LoVo (cell line): Measurements from ENCODE around the gene SDS.
A peak's percentile ranks its signal among the peaks of the same experiment; 100 is the strongest.

Experiments used
- DNase-seq: peaks from one replicate; pipeline ENCODE4 v3.0.0-alpha.2; 2016; ENCODE audit warnings: low spot score

Gene SDS

GRCh38 chr12:113403435-113404415 is at the start of gene SDS:
TSS of gene SDS (minus strand) at chr12:113403887. CDS start at chr12:113399708, 4,179 bp downstream.
- DNase-seq: no peak

GRCh38 chr12:113453330-113453729 is 49.6 kb upstream of the SDS start:
- no peak for DNase-seq

- no peak for DNase-seq
Measured at GRCh38 chr12:113452458-113452857, 48.8 kb upstream of the SDS start.

- DNase-seq: no peak
Measured at GRCh38 chr12:113449839-113450238, 46.2 kb upstream of the SDS start.

- DNase-seq: no peak
Measured at GRCh38 chr12:113449299-113449698, 45.6 kb upstream of the SDS start.

GRCh38 chr12:113448873-113449272 is 45.2 kb upstream of the SDS start:
- no peak for DNase-seq

- no peak for DNase-seq
Measured at GRCh38 chr12:113445544-113446171, 42.0 kb upstream of the SDS start.

- no peak for DNase-seq
Measured at GRCh38 chr12:113443030-113443539, 39.4 kb upstream of the SDS start.

- DNase-seq: no peak
Measured at GRCh38 chr12:113440947-113441782, 37.5 kb upstream of the SDS start.

- no peak for DNase-seq
Measured at GRCh38 chr12:113440336-113440735, 36.6 kb upstream of the SDS start.

- peak; percentile 37 for DNase-seq
Measured at GRCh38 chr12:113439606-113440030, 35.9 kb upstream of the SDS start.

GRCh38 chr12:113439301-113439597 is 35.6 kb upstream of the SDS start:
- DNase-seq: no peak

GRCh38 chr12:113438523-113439300 is 35.0 kb upstream of the SDS start:
- DNase-seq: no peak

GRCh38 chr12:113437729-113438100 is 34.0 kb upstream of the SDS start:
- no peak for DNase-seq

- no peak for DNase-seq
Measured at GRCh38 chr12:113436993-113437728, 33.5 kb upstream of the SDS start.

GRCh38 chr12:113436586-113436985 is 32.9 kb upstream of the SDS start:
- no peak for DNase-seq

GRCh38 chr12:113435367-113435766 is 31.7 kb upstream of the SDS start:
- DNase-seq: no peak

- no peak for DNase-seq
Measured at GRCh38 chr12:113432986-113433385, 29.3 kb upstream of the SDS start.

- DNase-seq: no peak
Measured at GRCh38 chr12:113428482-113428881, 24.8 kb upstream of the SDS start.

- no peak for DNase-seq
Measured at GRCh38 chr12:113427882-113428281, 24.2 kb upstream of the SDS start.

GRCh38 chr12:113425960-113426453 is 22.3 kb upstream of the SDS start:
- no peak for DNase-seq
